Hepatocyte (in vitro differentiated cells): ENCODE data around the gene EFR3B. TPM values are rescaled to one million over a fixed set of nuclear protein-coding genes. Genes with fewer than 3 reads are reported as not detected.
"Not testable (repeated sequence)": the region's sequence is repeated elsewhere in the genome, so short reads cannot be mapped to it uniquely, and the experiment has no call there.

Experiments used
- DNase-seq: peaks from one replicate; pipeline ENCODE4 v3.0.0-alpha.2; 2016; ENCODE audit warnings: low spot score
- H2AFZ ChIP-seq: fragments of 200-600 bp; sonication (generic); 2 replicates; pipeline ENCODE4 v1.6.0; 2016; ENCODE audit warnings: antibody characterized with exemption, mild to moderate bottlenecking
- H3K27ac ChIP-seq: fragments of 200-600 bp; sonication (generic); 2 replicates; pipeline ENCODE4 v1.5.1; 2016; ENCODE audit warnings: mild to moderate bottlenecking
- H3K27me3 ChIP-seq: fragments of 200-600 bp; sonication (generic); 2 replicates; pipeline ENCODE4 v1.6.1; 2016
- H3K36me3 ChIP-seq: fragments of 200-600 bp; sonication (generic); replicated peaks from 2 replicates; pipeline ENCODE4 v1.5.1; 2016; ENCODE audit warnings: low read depth; ENCODE audit not compliant: insufficient read depth
- H3K4me1 ChIP-seq: fragments of 200-600 bp; sonication (generic); 2 replicates; pipeline ENCODE4 v1.5.1; 2016; ENCODE audit warnings: mild to moderate bottlenecking, moderate library complexity; ENCODE audit not compliant: insufficient read depth
- H3K4me2 ChIP-seq: fragments of 200-600 bp; sonication (generic); 2 replicates; pipeline ENCODE4 v1.6.0; 2016
- H3K4me3 ChIP-seq: fragments of 200-600 bp; sonication (generic); 2 replicates; pipeline ENCODE4 v1.5.1; 2016; ENCODE audit warnings: mild to moderate bottlenecking
- H3K79me2 ChIP-seq: fragments of 200-600 bp; sonication (generic); 2 replicates; pipeline ENCODE4 v1.6.0; 2017; ENCODE audit warnings: mild to moderate bottlenecking
- H3K9me2 ChIP-seq: fragments of 200-600 bp; sonication (generic); replicated peaks from 2 replicates; pipeline ENCODE4 v1.6.0; 2017; ENCODE audit warnings: mild to moderate bottlenecking; ENCODE audit not compliant: insufficient read depth
- H3K9me3 ChIP-seq: fragments of 200-600 bp; sonication (generic); 2 replicates; pipeline ENCODE4 v1.5.1; 2016; ENCODE audit warnings: low read depth, mild to moderate bottlenecking
- H4K20me1 ChIP-seq: fragments of 200-600 bp; sonication (generic); 2 replicates; pipeline ENCODE4 v1.6.0; 2016; ENCODE audit warnings: mild to moderate bottlenecking; ENCODE audit not compliant: insufficient read depth, poor library complexity, severe bottlenecking
- EZH2 ChIP-seq: fragments of 200-600 bp; sonication (generic); IDR thresholded peaks from 2 replicates; pipeline ENCODE4 v1.6.1; 2016; ENCODE audit warnings: antibody characterized with exemption, mild to moderate bottlenecking, borderline replicate concordance
- EZH2phosphoT487 ChIP-seq: fragments of 200-600 bp; sonication (generic); IDR thresholded peaks from one replicate; pipeline ENCODE4 v1.6.1; 2018; ENCODE audit warnings: antibody characterized with exemption, mild to moderate bottlenecking, low read depth, moderate library complexity; ENCODE audit not compliant: unreplicated experiment, severe bottlenecking
- WGBS: methylation state at CpG from one replicate; pipeline ENCODE4 v1.1.6; 2016; ENCODE audit warnings: low lambda C conversion rate; ENCODE audit errors: missing lambda C conversion rate; 5-methylcytosine and 5-hydroxymethylcytosine counted together
- polyA plus RNA-seq: library from polyadenylated mRNA; unstranded; fragments of >200 nt; fragmentation: Nextera tagmentation; extraction: Ambion mirVana; gene quantifications from 2 replicates; pipeline ENCODE4 v1.2.1, GENCODE V29; 2016
- total RNA-seq: library from RNA; depleted of rRNA; stranded (reverse); fragments of >200 nt; gene quantifications from 2 replicates; pipeline ENCODE4 v1.2.3, GENCODE V29; 2014
- TF ChIP-seq, protein P1 (sequence below): fragments of 200-600 bp; sonication (generic); IDR thresholded peaks from 2 replicates; pipeline ENCODE4 v1.5.1; 2016; ENCODE audit warnings: antibody characterized with exemption, mild to moderate bottlenecking; ENCODE audit not compliant: poor library complexity

EFR3B gene
- total and polyA plus RNA-seq, 2 experiments from 2014 or later = 1.1 to 2.0 TPM

DNA sequence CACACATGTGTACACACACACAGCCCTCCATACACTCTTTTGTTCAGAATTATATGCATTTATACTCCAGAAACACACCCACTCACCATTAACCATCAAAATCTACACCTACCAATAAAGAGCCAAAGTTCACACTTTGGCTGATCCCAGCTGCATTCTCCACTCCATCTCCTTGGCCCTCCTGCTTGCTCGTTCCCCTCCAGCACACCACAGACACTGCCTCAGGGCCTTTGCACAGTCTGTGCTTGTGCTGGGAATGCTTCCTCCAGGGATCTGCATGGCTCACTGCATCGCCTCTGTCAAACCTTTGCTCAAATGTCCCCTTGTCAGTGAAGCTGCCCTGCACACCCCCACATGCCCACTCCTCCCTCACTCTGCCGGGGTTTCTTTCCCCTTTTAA, 80.5 kb downstream of the EFR3B start:
- Histone ChIP-seq H3K4me1 (no peaks in the 10 kb centered on the region), H4K20me1 (no peaks in the 10 kb centered on the region), H3K4me3 (no peak overlapping the region), H3K4me2 (no peak overlapping the region), H3K9me3 (no peaks in the 10 kb centered on the region), H3K27me3 (no peaks in the 10 kb centered on the region), H3K79me2 (no peaks in the 10 kb centered on the region), H2AFZ (no peak overlapping the region), H3K36me3 (no peaks in the 10 kb centered on the region), H3K9me2 (no peaks in the 10 kb centered on the region), H3K27ac (no peak overlapping the region)
- no peak for DNase-seq
- 98% methylated on average over 3 of the region's 3 CpGs for WGBS
- TF ChIP-seq EZH2phosphoT487 = no peak
- TF ChIP-seq, protein P1, sequence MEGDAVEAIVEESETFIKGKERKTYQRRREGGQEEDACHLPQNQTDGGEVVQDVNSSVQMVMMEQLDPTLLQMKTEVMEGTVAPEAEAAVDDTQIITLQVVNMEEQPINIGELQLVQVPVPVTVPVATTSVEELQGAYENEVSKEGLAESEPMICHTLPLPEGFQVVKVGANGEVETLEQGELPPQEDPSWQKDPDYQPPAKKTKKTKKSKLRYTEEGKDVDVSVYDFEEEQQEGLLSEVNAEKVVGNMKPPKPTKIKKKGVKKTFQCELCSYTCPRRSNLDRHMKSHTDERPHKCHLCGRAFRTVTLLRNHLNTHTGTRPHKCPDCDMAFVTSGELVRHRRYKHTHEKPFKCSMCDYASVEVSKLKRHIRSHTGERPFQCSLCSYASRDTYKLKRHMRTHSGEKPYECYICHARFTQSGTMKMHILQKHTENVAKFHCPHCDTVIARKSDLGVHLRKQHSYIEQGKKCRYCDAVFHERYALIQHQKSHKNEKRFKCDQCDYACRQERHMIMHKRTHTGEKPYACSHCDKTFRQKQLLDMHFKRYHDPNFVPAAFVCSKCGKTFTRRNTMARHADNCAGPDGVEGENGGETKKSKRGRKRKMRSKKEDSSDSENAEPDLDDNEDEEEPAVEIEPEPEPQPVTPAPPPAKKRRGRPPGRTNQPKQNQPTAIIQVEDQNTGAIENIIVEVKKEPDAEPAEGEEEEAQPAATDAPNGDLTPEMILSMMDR = no peak
- TF ChIP-seq EZH2 = no peak

DNA sequence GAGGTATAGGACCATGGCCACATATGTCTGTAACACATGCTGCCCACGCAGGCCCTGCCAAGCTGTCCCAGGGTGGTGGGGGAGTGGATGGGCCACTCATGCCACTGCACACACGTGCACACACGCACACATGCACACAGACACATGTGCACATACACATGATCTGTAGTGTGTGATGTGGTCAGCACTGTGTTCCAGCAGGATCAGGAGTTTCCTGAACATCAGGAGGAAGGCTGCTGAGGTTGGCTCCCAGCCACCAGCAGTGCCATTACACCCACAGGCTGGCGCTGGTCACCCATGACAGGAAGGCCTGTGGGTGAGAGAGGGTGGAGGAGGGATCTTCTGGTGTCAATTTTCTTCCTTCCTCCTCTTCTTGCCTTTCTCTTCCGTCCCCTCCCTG, 81.8 kb downstream of the EFR3B start:
- Histone ChIP-seq H3K79me2 (no peaks in the 10 kb centered on the region), H3K9me3 (no peaks in the 10 kb centered on the region), H3K4me1 (no peaks in the 10 kb centered on the region), H3K27ac (no peak overlapping the region), H2AFZ (no peak overlapping the region), H3K36me3 (no peaks in the 10 kb centered on the region), H3K4me3 (no peak overlapping the region), H3K4me2 (no peak overlapping the region), H4K20me1 (no peaks in the 10 kb centered on the region), H3K9me2 (no peaks in the 10 kb centered on the region), H3K27me3 (no peaks in the 10 kb centered on the region)
- no peak for TF ChIP-seq EZH2
- TF ChIP-seq, protein P1 = no peak
- TF ChIP-seq EZH2phosphoT487 = no peak
- no peak for DNase-seq
- 95% methylated on average over 5 of the region's 5 CpGs for WGBS

DNA sequence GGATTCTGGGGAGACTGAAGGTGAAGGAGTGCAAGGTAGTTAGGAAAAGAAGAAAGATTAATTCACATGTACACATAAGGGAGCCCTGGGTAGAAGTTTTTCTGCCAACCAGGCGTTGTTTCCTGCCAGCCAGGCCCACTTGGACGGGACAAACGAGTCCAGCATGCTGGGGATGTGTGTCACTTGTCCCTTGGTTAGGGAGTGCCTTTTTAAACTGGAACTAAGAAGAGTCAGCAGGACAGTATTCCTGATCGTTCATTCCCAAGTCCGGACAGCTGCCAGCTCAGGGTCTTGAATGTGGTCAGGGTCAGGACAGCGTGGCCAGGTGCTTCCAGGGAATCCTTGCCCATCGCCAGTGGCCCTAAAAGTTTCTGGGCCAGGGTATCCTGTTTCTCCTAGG, 83.3 kb downstream of the EFR3B start:
- Histone ChIP-seq H3K4me1 (no peaks in the 10 kb centered on the region), H3K79me2 (no peaks in the 10 kb centered on the region), H3K4me3 (no peak overlapping the region), H3K9me2 (no peaks in the 10 kb centered on the region), H2AFZ (no peak overlapping the region), H3K27me3 (no peaks in the 10 kb centered on the region), H3K36me3 (no peaks in the 10 kb centered on the region), H3K27ac (no peak overlapping the region), H4K20me1 (no peaks in the 10 kb centered on the region), H3K4me2 (no peak overlapping the region), H3K9me3 (no peaks in the 10 kb centered on the region)
- WGBS = 95% methylated on average over 7 of the region's 7 CpGs
- DNase-seq = no peak
- TF ChIP-seq, protein P1 = no peak
- TF ChIP-seq EZH2 (no peak), EZH2phosphoT487 (no peak)

DNA sequence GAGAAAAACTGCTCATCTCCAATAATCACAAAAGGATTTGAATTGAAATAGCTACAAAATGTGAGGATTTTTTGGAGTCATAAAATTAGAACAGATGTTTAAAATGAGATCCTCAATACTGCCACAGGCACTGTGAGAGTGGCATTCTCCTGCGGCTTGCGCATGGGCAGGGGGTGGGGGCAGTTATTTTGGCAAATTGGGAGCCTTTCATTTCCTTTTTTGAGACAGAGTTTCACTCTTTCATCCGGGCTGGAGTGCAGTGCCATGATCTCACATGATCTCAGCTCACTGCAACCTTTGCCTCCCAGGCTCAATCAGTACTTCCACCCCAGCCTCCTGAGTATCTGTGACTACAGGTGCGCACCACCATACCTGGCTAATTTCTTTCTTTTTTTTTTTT, 84.1 kb downstream of the EFR3B start:
- no peaks in the 10 kb centered on the region for H3K9me2 ChIP-seq
- H3K27me3 ChIP-seq = no peaks in the 10 kb centered on the region
- H3K4me1 ChIP-seq = no peaks in the 10 kb centered on the region
- no peaks in the 10 kb centered on the region for H3K79me2 ChIP-seq
- no peaks in the 10 kb centered on the region for H4K20me1 ChIP-seq
- DNase-seq = no peak
- TF ChIP-seq EZH2 = no peak
- TF ChIP-seq, protein P1 = no peak
- no peak for TF ChIP-seq EZH2phosphoT487
- H3K36me3 ChIP-seq = no peaks in the 10 kb centered on the region
- 96% methylated on average over 4 of the region's 4 CpGs for WGBS
- H3K4me3 ChIP-seq = no peak overlapping the region
- no peak overlapping the region for H2AFZ ChIP-seq
- H3K9me3 ChIP-seq = no peaks in the 10 kb centered on the region
- no peak overlapping the region for H3K27ac ChIP-seq
- no peak overlapping the region for H3K4me2 ChIP-seq

DNA sequence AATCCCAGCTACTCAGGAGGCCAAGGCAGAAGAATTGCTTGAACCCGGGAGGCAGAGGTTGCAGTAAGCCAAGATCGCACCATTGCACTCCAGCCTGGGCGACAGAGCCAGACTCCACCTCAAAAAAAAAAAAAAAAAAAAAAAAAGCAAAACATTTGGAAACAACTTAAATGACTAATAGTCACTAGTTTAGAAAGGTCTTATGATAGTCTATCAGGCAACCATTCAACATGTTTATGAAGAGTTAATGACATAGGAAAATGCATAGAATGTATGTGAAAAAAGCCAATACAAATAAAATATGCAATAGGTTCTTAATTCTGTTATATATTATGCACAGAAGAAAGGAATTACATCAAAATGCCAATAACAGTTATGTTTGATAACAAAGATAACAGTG, 85.2 kb downstream of the EFR3B start:
- not testable (repeated sequence) for H3K9me3 ChIP-seq, DNase-seq

More for the DNA sequence above, 85.2 kb downstream of the EFR3B start:
- H3K4me2 ChIP-seq, H3K36me3 ChIP-seq, H3K27ac ChIP-seq, H3K27me3 ChIP-seq, H3K9me2 ChIP-seq, H3K4me3 ChIP-seq, H3K79me2 ChIP-seq, H4K20me1 ChIP-seq, H3K4me1 ChIP-seq, H2AFZ ChIP-seq: not testable (repeated sequence)
- 97% methylated on average over 3 of the region's 3 CpGs for whole genome bisulfite sequencing
